ENCODE results near the gene LATS1. TPM values are rescaled to one million over a fixed set of nuclear protein-coding genes. Genes with fewer than 3 reads are reported as not detected.

LATS1 gene
- total RNA-seq, 1 experiment from 2014 or later, result 17.1 TPM

GRCh38 chr6:149660028-149660427 lies 57.9 kb downstream of the LATS1 start:
- no peak for DNase-seq (ENCODE audit: low read depth)

- DNase-seq (ENCODE audit: low read depth), result no peak
Measured at GRCh38 chr6:149657441-149657840, 60.5 kb downstream of the LATS1 start.

GRCh38 chr6:149651056-149651455 lies 66.8 kb downstream of the LATS1 start:
- no peak for DNase-seq (ENCODE audit: low read depth)

GRCh38 chr6:149648148-149649145 lies 69.5 kb downstream of the LATS1 start, which contains the start of gene KATNA1:
Gene KATNA1 (minus strand): TSS chr6:149648714. CDS start chr6:149638547, 10,167 bp downstream.
- DNase-seq (ENCODE audit: low read depth), result peak; percentile 82

- no peak for DNase-seq (ENCODE audit: low read depth)
Measured at GRCh38 chr6:149646599-149646998, 71.3 kb downstream of the LATS1 start.

GRCh38 chr6:149642829-149643580 lies 74.9 kb downstream of the LATS1 start:
- DNase-seq (ENCODE audit: low read depth), result no peak

- peak; percentile 66 for DNase-seq (ENCODE audit: low read depth)
Measured at GRCh38 chr6:149636124-149636523, 81.8 kb downstream of the LATS1 start.

- no peak for DNase-seq (ENCODE audit: low read depth)
Measured at GRCh38 chr6:149634315-149634714, 83.6 kb downstream of the LATS1 start.

GRCh38 chr6:149628875-149629510 lies 88.9 kb downstream of the LATS1 start:
- DNase-seq (ENCODE audit: low read depth), result no peak

- DNase-seq (ENCODE audit: low read depth), result no peak
Measured at GRCh38 chr6:149627672-149628071, 90.2 kb downstream of the LATS1 start.

GRCh38 chr6:149615805-149616204 lies 102.1 kb downstream of the LATS1 start:
- DNase-seq (ENCODE audit: low read depth), result no peak

- peak; percentile 20 for DNase-seq (ENCODE audit: low read depth)
Measured at GRCh38 chr6:149614337-149614736, 103.6 kb downstream of the LATS1 start.

GRCh38 chr6:149608381-149608982 lies 109.4 kb downstream of the LATS1 start:
- no peak for DNase-seq (ENCODE audit: low read depth)

Other genes starting within 250 kb of the LATS1 start
- 0.06 TPM in 1 of 2 replicates, not detected in the other for gene ZC3H12D, start 233.1 kb downstream of the LATS1 start, total RNA-seq (2014; rRNA removed)
- gene PPIL4, start 172.1 kb downstream of the LATS1 start, total RNA-seq (2014; rRNA removed), result 34.8 and 35.9 TPM in 2 replicates
- 47.9 and 54.2 TPM in 2 replicates for gene GINM1, start 151.7 kb downstream of the LATS1 start, total RNA-seq (2014; rRNA removed)
- gene KATNA1, start 69.4 kb downstream of the LATS1 start, total RNA-seq (2014; rRNA removed), result 20.6 and 23.3 TPM in 2 replicates
- 57.9 and 76.0 TPM in 2 replicates for gene NUP43, start 28.4 kb upstream of the LATS1 start, total RNA-seq (2014; rRNA removed)
- 134 and 163 TPM in 2 replicates for gene PCMT1, start 31.6 kb upstream of the LATS1 start, total RNA-seq (2014; rRNA removed)
- 46.6 and 50.9 TPM in 2 replicates for gene LRP11, start 146.3 kb upstream of the LATS1 start, total RNA-seq (2014; rRNA removed)
- 1.3 and 2.8 TPM in 2 replicates for gene RAET1E, start 180.0 kb upstream of the LATS1 start, total RNA-seq (2014; rRNA removed)
- gene RAET1G, start 205.0 kb upstream of the LATS1 start, total RNA-seq (2014; rRNA removed), result 1.2 and 1.3 TPM in 2 replicates
- 7.6 and 8.1 TPM in 2 replicates for gene ULBP2, start 223.9 kb upstream of the LATS1 start, total RNA-seq (2014; rRNA removed)
- 0.13 and 0.29 TPM in 2 replicates for gene ULBP1, start 245.8 kb upstream of the LATS1 start, total RNA-seq (2014; rRNA removed)